ENCODE results near the gene RORC.

- TF ChIP-seq EZH2phosphoT487 (IDR thresholded peaks at IDR 0.05; ENCODE audit: insufficient read depth, low read depth) (no peak), EZH2 (IDR thresholded peaks at IDR 0.05; ENCODE audit: insufficient read depth, poor library complexity, severe bottlenecking) (no peak)
These were observed 18.2 kb downstream of the RORC start for GRCh38 chr1:151813271-151813977.

Measured in GM23248 (cell line).